Thymus (tissue), 11 donors: ENCODE measurements around the gene CD52. TPM values are rescaled to one million over a fixed set of nuclear protein-coding genes. Genes with fewer than 3 reads are reported as not detected.
A peak's percentile ranks its signal among the peaks of the same experiment; 100 is the strongest.
"Not testable (repeated sequence)": the region's sequence is repeated elsewhere in the genome, so short reads cannot be mapped to it uniquely, and the experiment has no call there.

Source experiments
- DNase-seq, 9 donors: peaks; one replicate each; pipeline ENCODE4 v3.0.0-alpha.2; 2013; ENCODE audit warnings: low spot score in 9 of 9, low read depth in 6 of 9, missing footprints in 1 of 9
- H3K27ac ChIP-seq, 2 donors: one replicate each; pipeline ENCODE4 v1.5.1; 2013; ENCODE audit warnings: control low read depth in 1 of 2, low read depth in 1 of 2, low read length in 1 of 2, mild to moderate bottlenecking in 1 of 2, moderate library complexity in 1 of 2
- H3K27me3 ChIP-seq, 2 donors: one replicate each; pipeline ENCODE4 v1.5.1; 2013; ENCODE audit warnings: low read length in 1 of 2; ENCODE audit not compliant: control insufficient read depth in 2 of 2, insufficient read depth in 1 of 2
- H3K36me3 ChIP-seq, 2 donors: one replicate each; pipeline ENCODE4 v1.5.1; 2013; ENCODE audit warnings: low read length in 1 of 2, mild to moderate bottlenecking in 1 of 2, moderate library complexity in 1 of 2; ENCODE audit not compliant: control insufficient read depth in 2 of 2, insufficient read depth in 2 of 2
- H3K4me1 ChIP-seq, 2 donors: one replicate each; pipeline ENCODE4 v1.5.1; 2013; ENCODE audit warnings: low read length in 2 of 2; ENCODE audit not compliant: control insufficient read depth in 2 of 2, insufficient read depth in 2 of 2
- H3K4me3 ChIP-seq, 2 donors: one replicate each; pipeline ENCODE4 v1.5.1; 2013; ENCODE audit warnings: low read length in 2 of 2, control low read depth in 1 of 2, mild to moderate bottlenecking in 1 of 2
- H3K9me3 ChIP-seq, 2 donors: one replicate each; pipeline ENCODE4 v1.5.1; 2013; ENCODE audit warnings: low read length in 1 of 2, mild to moderate bottlenecking in 1 of 2; ENCODE audit not compliant: control insufficient read depth in 2 of 2, insufficient read depth in 1 of 2
- WGBS: extraction: QIAGEN DNeasy Blood & Tissue Kit; methylation state at CpG from one replicate; pipeline ENCODE4 v1.1.7; 2013; 5-methylcytosine and 5-hydroxymethylcytosine counted together
- polyA plus RNA-seq: library from polyadenylated mRNA; stranded (reverse); fragments of 200-250 nt; gene quantifications from one replicate; pipeline ENCODE4 v1.2.3, GENCODE V29; 2013
- total RNA-seq: library from RNA; stranded (reverse); fragments of 120-200 nt; gene quantifications from one replicate; pipeline ENCODE4 v1.2.4, GENCODE V29; 2013
- donor health status: healthy.

The CD52 gene
- total and polyA plus RNA-seq, 2 donors, result 1,020 to 1,113 TPM

- WGBS, result 94% methylated on average over 2 of the region's 2 CpGs
- Histone ChIP-seq H3K36me3 (peaks cover 35 to 39% of the 10 kb centered on the region in 2 donors), H3K9me3 (no peaks in the 10 kb centered on the region), H3K4me1 (peaks cover 32 to 66% of the 10 kb centered on the region in 2 donors), H3K4me3 (peak overlapping the region; percentile 57 to 63), H3K27ac (peak overlapping the region; percentile 64 to 78), H3K27me3 (no peaks in the 10 kb centered on the region)
- no peak for DNase-seq
These were observed 3.1 kb downstream of the CD52 start for GRCh38 chr1:26320896-26321295.

GRCh38 chr1:26321315-26322041 lies 3.7 kb downstream of the CD52 start:
- 27% methylated on average over 16 of the region's 16 CpGs for WGBS
- peaks cover 26 to 60% of the 10 kb centered on the region in 2 donors for H3K4me1 ChIP-seq
- peak; percentile 76 to 95 (median 87) for DNase-seq
- no peaks in the 10 kb centered on the region for H3K9me3 ChIP-seq
- peak overlapping the region; percentile 64 to 78 for H3K27ac ChIP-seq
- peak overlapping the region; percentile 57 to 63 for H3K4me3 ChIP-seq
- peaks cover 35 to 39% of the 10 kb centered on the region in 2 donors for H3K36me3 ChIP-seq
- no peaks in the 10 kb centered on the region for H3K27me3 ChIP-seq

- Histone ChIP-seq H3K36me3 (peaks cover 35 to 39% of the 10 kb centered on the region in 2 donors), H3K27ac (no peak overlapping the region), H3K27me3 (no peaks in the 10 kb centered on the region), H3K4me3 (peak overlapping the region in 1 of 2 donors; percentile 16), H3K9me3 (no peaks in the 10 kb centered on the region), H3K4me1 (peaks cover 21 to 55% of the 10 kb centered on the region in 2 donors)
- 92% methylated on average over 10 of the region's 10 CpGs for WGBS
- DNase-seq, result no peak
These were observed 4.2 kb downstream of the CD52 start for GRCh38 chr1:26322042-26322331.

GRCh38 chr1:26323382-26323781 lies 5.6 kb downstream of the CD52 start:
- H3K4me1 ChIP-seq, result peaks cover 14 to 50% of the 10 kb centered on the region in 2 donors
- 95% methylated on average over 2 of the region's 2 CpGs for WGBS
- peaks cover 35 to 39% of the 10 kb centered on the region in 2 donors for H3K36me3 ChIP-seq

GRCh38 chr1:26324550-26324949 lies 6.8 kb downstream of the CD52 start:
- no peaks in the 10 kb centered on the region for H3K27me3 ChIP-seq
- H3K4me1 ChIP-seq, result peaks cover 14 to 44% of the 10 kb centered on the region in 2 donors
- H3K9me3 ChIP-seq, result no peaks in the 10 kb centered on the region
- no peak overlapping the region for H3K4me3 ChIP-seq
- no peak for DNase-seq
- peaks cover 35 to 39% of the 10 kb centered on the region in 2 donors for H3K36me3 ChIP-seq
- no peak overlapping the region for H3K27ac ChIP-seq
- 97% methylated on average over 3 of the region's 3 CpGs for WGBS

More at GRCh38 chr1:26323382-26323781, 5.6 kb downstream of the CD52 start:
- Histone ChIP-seq H3K4me3 (no peak overlapping the region), H3K9me3 (no peaks in the 10 kb centered on the region), H3K27me3 (no peaks in the 10 kb centered on the region), H3K27ac (no peak overlapping the region)
- no peak for DNase-seq

GRCh38 chr1:26327956-26328362 lies 10.2 kb downstream of the CD52 start:
- no peak overlapping the region for H3K27ac ChIP-seq
- WGBS, result 87% methylated on average over 8 of the region's 8 CpGs
- peaks cover 3 to 7% of the 10 kb centered on the region in 2 donors for H3K27me3 ChIP-seq
- H3K4me1 ChIP-seq, result peaks cover 0 to 11% of the 10 kb centered on the region in 2 donors
- DNase-seq, result peak in 1 of 9 donors; percentile 33
- no peaks in the 10 kb centered on the region for H3K9me3 ChIP-seq
- H3K4me3 ChIP-seq, result no peak overlapping the region
- peaks cover 10 to 11% of the 10 kb centered on the region in 2 donors for H3K36me3 ChIP-seq

GRCh38 chr1:26328597-26328996 lies 10.8 kb downstream of the CD52 start:
- no peak overlapping the region for H3K27ac ChIP-seq
- peaks cover 7 to 10% of the 10 kb centered on the region in 2 donors for H3K36me3 ChIP-seq
- peaks cover 3 to 7% of the 10 kb centered on the region in 2 donors for H3K27me3 ChIP-seq
- WGBS, result 95% methylated on average over 8 of the region's 8 CpGs
- no peak for DNase-seq
- H3K9me3 ChIP-seq, result no peaks in the 10 kb centered on the region
- peaks cover 0 to 6% of the 10 kb centered on the region in 2 donors for H3K4me1 ChIP-seq
- no peak overlapping the region for H3K4me3 ChIP-seq

- not testable (repeated sequence) for H3K27ac ChIP-seq, H3K4me1 ChIP-seq, H3K4me3 ChIP-seq, H3K9me3 ChIP-seq, DNase-seq, H3K36me3 ChIP-seq
- 96% methylated on average over 4 of the region's 4 CpGs for WGBS
- peaks cover 3 to 13% of the 10 kb centered on the region in 2 donors for H3K27me3 ChIP-seq
These were observed 11.6 kb downstream of the CD52 start for GRCh38 chr1:26329380-26329779.

- 96% methylated on average over 5 of the region's 5 CpGs for WGBS
- Histone ChIP-seq H3K36me3 (no peaks in the 10 kb centered on the region), H3K27ac (no peak overlapping the region), H3K4me3 (no peak overlapping the region), H3K27me3 (peaks cover 4 to 22% of the 10 kb centered on the region in 2 donors), H3K4me1 (peaks cover 0 to 4% of the 10 kb centered on the region in 2 donors), H3K9me3 (no peaks in the 10 kb centered on the region)
- no peak for DNase-seq
These were observed 12.5 kb downstream of the CD52 start for GRCh38 chr1:26330276-26330675.
